ENCODE measurements around the gene MYOM3.

DNA sequence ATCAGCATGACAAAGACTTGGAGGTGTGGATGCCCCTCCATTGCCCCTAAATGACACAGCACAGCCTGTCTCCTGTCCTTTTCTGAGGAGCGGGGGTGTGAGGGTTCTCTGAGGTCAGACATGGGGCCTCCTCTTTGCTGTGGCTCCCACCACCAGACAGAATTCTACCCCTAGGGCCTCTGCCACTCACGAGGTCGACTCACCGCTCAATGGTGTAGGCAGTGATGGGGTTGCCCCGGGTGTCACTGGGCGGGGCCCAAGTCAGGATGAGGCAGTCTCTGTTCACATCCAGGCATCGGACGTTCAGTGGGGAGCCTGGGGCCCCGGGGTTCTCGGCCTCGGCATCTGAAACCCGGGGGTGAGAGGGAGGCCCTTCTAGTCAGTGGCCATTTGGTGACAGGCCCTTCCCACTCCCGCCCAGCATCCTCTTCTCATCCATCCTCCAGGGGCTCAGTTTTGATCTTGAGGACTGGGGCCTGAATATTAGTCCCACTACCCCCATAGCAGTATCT lies 19.9 kb downstream of the MYOM3 start:
- TF ChIP-seq ZNF274 (IDR thresholded peaks at IDR 0.05; ENCODE audit: low read depth, low read length) (no peak), YY1 (IDR thresholded peaks at IDR 0.05; ENCODE audit: insufficient read depth, insufficient read length) (no peak), SUZ12 (IDR thresholded peaks at IDR 0.05; ENCODE audit: extremely low read depth, insufficient read depth, insufficient read length) (no peak)
